ENCODE results near the gene C16orf95.

The C16orf95 gene

DNA sequence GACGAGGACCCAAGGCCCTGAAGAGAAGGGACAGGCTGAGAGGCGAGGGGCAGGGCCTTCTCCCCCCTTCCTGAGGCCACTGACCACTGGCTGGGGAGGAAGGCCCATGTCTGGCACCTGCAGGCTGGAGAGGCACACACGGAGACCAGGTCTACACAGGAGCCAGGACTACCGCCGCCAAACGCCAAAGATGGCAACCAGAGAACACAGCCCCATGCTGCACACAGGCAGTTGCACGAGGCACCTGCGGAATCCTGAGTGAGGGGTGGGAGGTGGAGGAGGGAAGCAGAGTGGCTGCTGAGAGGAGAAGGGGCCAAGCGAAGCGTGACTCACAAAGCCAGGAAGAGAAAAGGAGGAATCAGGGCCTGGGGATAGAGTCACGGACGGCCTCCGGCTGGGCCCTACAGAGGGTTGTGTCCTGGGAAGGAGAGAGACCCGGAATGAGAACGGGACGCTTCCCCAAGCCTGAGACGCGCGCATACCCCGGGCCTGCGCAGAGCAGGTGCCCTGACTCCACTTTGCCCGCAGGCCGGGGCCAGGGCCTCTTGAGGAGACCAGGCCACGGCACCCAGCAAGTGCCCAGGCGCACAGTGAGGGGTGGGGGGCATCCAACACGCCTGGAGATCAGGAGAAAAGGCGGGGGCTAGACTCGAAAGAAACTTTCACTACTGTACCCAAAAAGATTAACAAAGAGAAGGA lies 28.7 kb upstream of the C16orf95 start:
- Histone ChIP-seq H2AFZ (ENCODE audit: low read depth, low read length) (no peak overlapping the region), H3K27me3 (ENCODE audit: low read depth, low read length) (no peaks in the 10 kb centered on the region), H3K4me1 (ENCODE audit: low read length) (no peaks in the 10 kb centered on the region), H4K20me1 (ENCODE audit: insufficient read depth, low read length) (no peaks in the 10 kb centered on the region; the same call in none of the 2 replicates), H3K79me2 (ENCODE audit: low read length) (no peaks in the 10 kb centered on the region), H3K4me3 (ENCODE audit: low read length) (no peak overlapping the region), H3K36me3 (replicated peaks; ENCODE audit: low read depth, low read length) (peaks cover 3% of the 10 kb centered on the region), H3K9ac (ENCODE audit: low read length) (no peak overlapping the region), H3K27ac (ENCODE audit: low read length) (no peak overlapping the region), H3K9me3 (ENCODE audit: insufficient read depth, low read length) (no peaks in the 10 kb centered on the region), H3K4me2 (ENCODE audit: low read length) (no peak overlapping the region)
- no peak for TF ChIP-seq EZH2phosphoT487 (IDR thresholded peaks at IDR 0.05; ENCODE audit: low read depth)
- TF ChIP-seq, protein P1, sequence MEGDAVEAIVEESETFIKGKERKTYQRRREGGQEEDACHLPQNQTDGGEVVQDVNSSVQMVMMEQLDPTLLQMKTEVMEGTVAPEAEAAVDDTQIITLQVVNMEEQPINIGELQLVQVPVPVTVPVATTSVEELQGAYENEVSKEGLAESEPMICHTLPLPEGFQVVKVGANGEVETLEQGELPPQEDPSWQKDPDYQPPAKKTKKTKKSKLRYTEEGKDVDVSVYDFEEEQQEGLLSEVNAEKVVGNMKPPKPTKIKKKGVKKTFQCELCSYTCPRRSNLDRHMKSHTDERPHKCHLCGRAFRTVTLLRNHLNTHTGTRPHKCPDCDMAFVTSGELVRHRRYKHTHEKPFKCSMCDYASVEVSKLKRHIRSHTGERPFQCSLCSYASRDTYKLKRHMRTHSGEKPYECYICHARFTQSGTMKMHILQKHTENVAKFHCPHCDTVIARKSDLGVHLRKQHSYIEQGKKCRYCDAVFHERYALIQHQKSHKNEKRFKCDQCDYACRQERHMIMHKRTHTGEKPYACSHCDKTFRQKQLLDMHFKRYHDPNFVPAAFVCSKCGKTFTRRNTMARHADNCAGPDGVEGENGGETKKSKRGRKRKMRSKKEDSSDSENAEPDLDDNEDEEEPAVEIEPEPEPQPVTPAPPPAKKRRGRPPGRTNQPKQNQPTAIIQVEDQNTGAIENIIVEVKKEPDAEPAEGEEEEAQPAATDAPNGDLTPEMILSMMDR (IDR thresholded peaks at IDR 0.05; ENCODE audit: low read depth, low read length), result no peak

DNA sequence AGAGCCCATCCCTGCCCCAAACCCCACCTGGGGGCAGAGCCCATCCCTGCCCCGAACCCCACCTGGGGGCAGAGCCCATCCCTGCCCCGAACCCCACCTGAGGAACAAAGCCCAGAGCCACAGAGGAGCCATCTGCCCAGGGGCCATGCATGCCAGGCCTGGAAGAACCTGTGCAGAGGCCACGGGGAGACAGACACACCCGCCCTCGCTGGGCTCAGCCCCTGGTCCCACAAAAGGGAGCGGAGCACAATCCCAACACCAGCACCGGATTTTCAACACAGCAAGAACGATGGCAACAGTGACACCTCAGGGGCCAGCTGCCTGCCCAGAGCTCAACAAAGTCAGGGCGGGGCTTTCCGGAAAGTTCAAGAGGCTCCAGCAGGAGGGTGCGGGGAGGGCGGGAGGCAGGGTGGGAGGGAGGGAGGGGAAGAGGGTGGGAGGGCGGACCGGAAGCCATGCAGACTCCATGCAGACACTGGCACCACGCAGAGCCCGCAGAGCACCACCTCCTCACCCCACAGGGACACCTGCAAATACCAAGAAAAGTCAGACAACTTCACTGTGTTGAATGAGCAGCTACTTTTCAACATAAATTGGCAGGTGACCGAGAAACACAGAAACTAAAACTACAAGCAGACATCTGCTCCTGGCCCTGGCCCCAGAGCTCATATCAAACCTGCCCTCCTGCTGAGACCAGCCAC lies 27.9 kb upstream of the C16orf95 start:
- H3K27ac ChIP-seq (ENCODE audit: low read length), result no peak overlapping the region
- no peak overlapping the region for H2AFZ ChIP-seq (ENCODE audit: low read depth, low read length)
- no peak overlapping the region for H3K9ac ChIP-seq (ENCODE audit: low read length)
- H4K20me1 ChIP-seq (ENCODE audit: insufficient read depth, low read length), result no peaks in the 10 kb centered on the region; the same call in 1 of the 2 replicates
- H3K27me3 ChIP-seq (ENCODE audit: low read depth, low read length), result no peaks in the 10 kb centered on the region
- TF ChIP-seq, protein P1 (IDR thresholded peaks at IDR 0.05; ENCODE audit: low read depth, low read length), result no peak
- TF ChIP-seq EZH2phosphoT487 (IDR thresholded peaks at IDR 0.05; ENCODE audit: low read depth), result no peak
- H3K4me3 ChIP-seq (ENCODE audit: low read length), result no peak overlapping the region
- no peaks in the 10 kb centered on the region for H3K9me3 ChIP-seq (ENCODE audit: insufficient read depth, low read length)
- no peaks in the 10 kb centered on the region for H3K79me2 ChIP-seq (ENCODE audit: low read length)
- H3K4me1 ChIP-seq (ENCODE audit: low read length), result no peaks in the 10 kb centered on the region
- H3K36me3 ChIP-seq (replicated peaks; ENCODE audit: low read depth, low read length), result peaks cover 3% of the 10 kb centered on the region
- no peak overlapping the region for H3K4me2 ChIP-seq (ENCODE audit: low read length)

DNA sequence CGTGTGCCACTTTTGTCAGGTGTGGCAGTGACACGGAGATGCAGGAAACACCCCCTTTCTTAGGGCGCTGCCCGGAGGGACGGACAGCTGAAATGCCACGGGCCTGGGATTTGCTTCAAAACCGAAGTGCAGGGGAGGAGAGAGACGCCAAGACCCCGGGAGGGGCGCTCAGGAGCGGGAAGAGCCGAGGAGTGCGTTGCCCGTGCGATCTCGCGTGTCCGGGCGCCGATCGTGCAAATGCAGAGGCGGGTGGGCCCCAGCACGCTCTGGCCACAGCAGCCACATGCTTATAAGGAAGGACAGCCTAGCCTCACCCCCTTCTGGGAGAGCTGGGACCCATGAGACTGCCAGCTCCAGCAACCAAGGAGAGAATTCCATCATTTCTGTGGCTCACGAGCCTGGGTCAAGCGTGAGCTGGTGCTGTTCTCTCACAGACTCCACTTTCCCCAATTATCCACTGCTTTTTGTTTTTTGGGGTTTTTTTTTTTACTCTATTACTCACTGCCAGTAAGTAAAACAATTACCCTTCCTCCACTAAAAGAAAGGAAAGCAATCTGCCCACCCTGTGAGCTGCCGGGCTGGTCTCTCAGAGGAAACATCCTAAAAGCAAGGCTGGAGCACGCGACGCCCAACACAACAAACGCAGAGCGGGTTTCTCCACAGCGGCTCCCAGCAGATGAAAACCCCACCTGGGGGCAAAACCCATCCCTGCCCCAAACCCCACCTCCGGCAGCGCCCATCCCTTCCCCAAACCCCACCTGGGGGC lies 27.2 kb upstream of the C16orf95 start:
- H2AFZ ChIP-seq (ENCODE audit: low read depth, low read length), result no peak overlapping the region
- no peaks in the 10 kb centered on the region for H3K79me2 ChIP-seq (ENCODE audit: low read length)
- H3K36me3 ChIP-seq (replicated peaks; ENCODE audit: low read depth, low read length), result peaks cover 3% of the 10 kb centered on the region
- H3K27ac ChIP-seq (ENCODE audit: low read length), result no peak overlapping the region
- H3K4me2 ChIP-seq (ENCODE audit: low read length), result no peak overlapping the region
- H3K9ac ChIP-seq (ENCODE audit: low read length), result no peak overlapping the region
- no peaks in the 10 kb centered on the region for H3K27me3 ChIP-seq (ENCODE audit: low read depth, low read length)
- H3K4me1 ChIP-seq (ENCODE audit: low read length), result no peaks in the 10 kb centered on the region
- no peak overlapping the region for H3K4me3 ChIP-seq (ENCODE audit: low read length)
- no peaks in the 10 kb centered on the region for H3K9me3 ChIP-seq (ENCODE audit: insufficient read depth, low read length)
- TF ChIP-seq, protein P1 (IDR thresholded peaks at IDR 0.05; ENCODE audit: low read depth, low read length), result no peak
- no peak for TF ChIP-seq EZH2phosphoT487 (IDR thresholded peaks at IDR 0.05; ENCODE audit: low read depth)
- H4K20me1 ChIP-seq (ENCODE audit: insufficient read depth, low read length), result no peaks in the 10 kb centered on the region; the same call in 1 of the 2 replicates

DNA sequence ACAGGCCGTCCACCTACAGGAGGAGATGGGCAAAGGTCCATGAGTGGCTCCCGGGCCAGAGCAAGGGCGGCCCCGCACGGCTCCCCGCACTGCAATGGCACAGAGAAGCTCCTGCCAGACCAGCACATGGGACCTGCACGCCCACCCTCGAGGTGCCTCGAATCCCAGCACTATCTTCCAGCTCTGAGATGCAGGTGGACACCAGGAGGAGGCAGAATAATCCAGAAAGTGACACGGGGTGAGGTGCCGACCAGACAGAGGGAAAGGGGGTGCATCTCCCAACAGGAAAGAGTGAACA lies 26.5 kb upstream of the C16orf95 start:
- TF ChIP-seq, protein P1 (IDR thresholded peaks at IDR 0.05; ENCODE audit: low read depth, low read length), result no peak
- no peak for TF ChIP-seq EZH2phosphoT487 (IDR thresholded peaks at IDR 0.05; ENCODE audit: low read depth)
- Histone ChIP-seq H3K4me1 (ENCODE audit: low read length) (no peaks in the 10 kb centered on the region), H3K79me2 (ENCODE audit: low read length) (no peaks in the 10 kb centered on the region), H3K36me3 (replicated peaks; ENCODE audit: low read depth, low read length) (peaks cover 3% of the 10 kb centered on the region), H3K9ac (ENCODE audit: low read length) (no peak overlapping the region), H4K20me1 (ENCODE audit: insufficient read depth, low read length) (no peaks in the 10 kb centered on the region; the same call in 1 of the 2 replicates), H3K4me3 (ENCODE audit: low read length) (no peak overlapping the region), H2AFZ (ENCODE audit: low read depth, low read length) (no peak overlapping the region), H3K27me3 (ENCODE audit: low read depth, low read length) (no peaks in the 10 kb centered on the region), H3K4me2 (ENCODE audit: low read length) (no peak overlapping the region), H3K9me3 (ENCODE audit: insufficient read depth, low read length) (no peaks in the 10 kb centered on the region), H3K27ac (ENCODE audit: low read length) (no peak overlapping the region)

Measured in OCI-LY3 (cell line).